ENCODE results near the gene SLC2A9. TPM values are rescaled to one million over a fixed set of nuclear protein-coding genes. Genes with fewer than 3 reads are reported as not detected.

Gene SLC2A9
- not detected for total RNA-seq (ENCODE audit: unreplicated experiment)
- long read RNA-seq = 0 reads

DNA sequence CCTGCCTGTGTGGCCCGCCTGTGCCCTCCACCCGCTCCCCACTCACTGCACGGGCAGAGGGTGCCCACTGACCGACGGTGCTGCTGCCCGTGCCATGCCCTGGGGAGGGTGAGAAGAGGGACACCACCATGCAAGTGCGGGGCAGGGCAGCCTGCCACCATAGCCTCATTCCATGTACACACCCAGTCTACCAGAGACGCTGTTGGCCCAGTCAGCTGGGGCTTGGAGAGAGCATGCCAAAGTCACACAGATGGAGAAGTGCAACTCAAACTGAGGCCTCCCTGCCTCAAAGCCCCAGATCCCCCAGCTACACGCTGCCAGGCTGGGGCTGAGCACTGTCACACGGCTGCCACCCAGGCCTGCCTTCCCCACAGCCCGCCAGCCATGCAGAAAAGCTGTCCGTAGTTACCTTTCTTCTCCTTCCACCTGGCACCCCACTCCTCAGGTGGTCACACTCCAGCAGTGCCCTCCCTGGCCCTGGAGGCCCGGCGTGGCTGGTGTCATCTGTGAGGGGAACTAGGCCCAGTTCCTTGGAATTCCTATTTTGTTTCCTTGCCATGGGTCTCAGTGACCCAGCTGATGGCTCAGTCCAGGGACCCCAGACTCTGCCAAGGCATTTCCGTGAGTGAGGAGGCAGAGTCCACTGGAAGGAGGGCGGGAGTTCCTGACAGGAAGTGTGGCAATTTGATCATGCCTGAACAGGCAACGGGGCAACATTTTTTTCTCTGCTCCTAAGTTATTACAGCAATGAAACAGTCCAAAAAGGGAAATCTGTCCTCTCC lies at the start of gene SLC2A9:
Gene SLC2A9 (minus strand): TSS at position 627 of the 782 bp plus-strand sequence. CDS start 68 bp downstream, at position 559.
- H3K9me3 Mint-ChIP-seq (ENCODE audit: unreplicated experiment) = peaks cover 7% of the 10 kb centered on the region
- H3K27ac Mint-ChIP-seq (ENCODE audit: unreplicated experiment) = no peak within 1 kb of the TSS
- TF ChIP-seq, protein P1, sequence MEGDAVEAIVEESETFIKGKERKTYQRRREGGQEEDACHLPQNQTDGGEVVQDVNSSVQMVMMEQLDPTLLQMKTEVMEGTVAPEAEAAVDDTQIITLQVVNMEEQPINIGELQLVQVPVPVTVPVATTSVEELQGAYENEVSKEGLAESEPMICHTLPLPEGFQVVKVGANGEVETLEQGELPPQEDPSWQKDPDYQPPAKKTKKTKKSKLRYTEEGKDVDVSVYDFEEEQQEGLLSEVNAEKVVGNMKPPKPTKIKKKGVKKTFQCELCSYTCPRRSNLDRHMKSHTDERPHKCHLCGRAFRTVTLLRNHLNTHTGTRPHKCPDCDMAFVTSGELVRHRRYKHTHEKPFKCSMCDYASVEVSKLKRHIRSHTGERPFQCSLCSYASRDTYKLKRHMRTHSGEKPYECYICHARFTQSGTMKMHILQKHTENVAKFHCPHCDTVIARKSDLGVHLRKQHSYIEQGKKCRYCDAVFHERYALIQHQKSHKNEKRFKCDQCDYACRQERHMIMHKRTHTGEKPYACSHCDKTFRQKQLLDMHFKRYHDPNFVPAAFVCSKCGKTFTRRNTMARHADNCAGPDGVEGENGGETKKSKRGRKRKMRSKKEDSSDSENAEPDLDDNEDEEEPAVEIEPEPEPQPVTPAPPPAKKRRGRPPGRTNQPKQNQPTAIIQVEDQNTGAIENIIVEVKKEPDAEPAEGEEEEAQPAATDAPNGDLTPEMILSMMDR (IDR thresholded peaks at IDR 0.05; ENCODE audit: partially characterized antibody, unreplicated experiment) = no peak
- H3K36me3 Mint-ChIP-seq (ENCODE audit: unreplicated experiment) = no peaks in the 10 kb centered on the region
- no peak within 1 kb of the TSS for H3K4me3 Mint-ChIP-seq (ENCODE audit: unreplicated experiment)
- H3K27me3 Mint-ChIP-seq (ENCODE audit: unreplicated experiment) = peaks cover 2% of the 10 kb centered on the region
- DNase-seq = no peak
- no peaks in the 10 kb centered on the region for H3K4me1 Mint-ChIP-seq (ENCODE audit: low read depth, unreplicated experiment)

DNA sequence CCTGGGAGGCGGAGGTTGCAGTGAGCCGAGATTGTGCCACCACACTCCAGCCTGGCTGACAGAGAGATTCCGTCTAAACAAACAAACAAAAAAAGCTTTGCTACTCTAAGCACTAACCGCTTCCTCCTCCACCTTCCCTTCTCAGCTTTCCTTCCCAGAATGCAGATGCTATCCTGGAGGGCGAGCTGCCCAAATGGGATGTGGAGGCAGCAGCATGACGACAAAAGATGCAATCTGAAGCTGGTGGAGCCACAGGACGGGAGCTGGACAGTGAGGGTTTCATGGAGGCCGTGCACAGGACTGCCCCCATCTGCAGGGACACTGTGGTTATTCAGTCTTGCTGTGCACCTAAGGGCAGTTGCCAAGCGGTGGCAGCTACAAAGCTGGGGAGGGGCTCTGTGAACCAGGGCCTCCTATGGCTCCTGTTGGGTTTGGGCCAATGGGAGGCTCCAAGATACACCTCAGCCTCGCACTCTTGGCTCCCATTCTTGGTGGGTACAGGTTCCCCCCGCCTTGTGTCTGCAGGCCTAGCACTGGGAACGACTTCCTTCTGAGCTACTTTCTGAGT lies 47.9 kb upstream of the SLC2A9 start:
- peaks cover 2% of the 10 kb centered on the region for H3K9me3 Mint-ChIP-seq (ENCODE audit: unreplicated experiment)
- DNase-seq = no peak
- TF ChIP-seq, protein P1 (IDR thresholded peaks at IDR 0.05; ENCODE audit: partially characterized antibody, unreplicated experiment) = no peak
- no peaks in the 10 kb centered on the region for H3K27me3 Mint-ChIP-seq (ENCODE audit: unreplicated experiment)
- H3K4me1 Mint-ChIP-seq (ENCODE audit: low read depth, unreplicated experiment) = peaks cover 2% of the 10 kb centered on the region
- H3K4me3 Mint-ChIP-seq (ENCODE audit: unreplicated experiment) = no peak overlapping the region
- no peak overlapping the region for H3K27ac Mint-ChIP-seq (ENCODE audit: unreplicated experiment)
- H3K36me3 Mint-ChIP-seq (ENCODE audit: unreplicated experiment) = no peaks in the 10 kb centered on the region

DNA sequence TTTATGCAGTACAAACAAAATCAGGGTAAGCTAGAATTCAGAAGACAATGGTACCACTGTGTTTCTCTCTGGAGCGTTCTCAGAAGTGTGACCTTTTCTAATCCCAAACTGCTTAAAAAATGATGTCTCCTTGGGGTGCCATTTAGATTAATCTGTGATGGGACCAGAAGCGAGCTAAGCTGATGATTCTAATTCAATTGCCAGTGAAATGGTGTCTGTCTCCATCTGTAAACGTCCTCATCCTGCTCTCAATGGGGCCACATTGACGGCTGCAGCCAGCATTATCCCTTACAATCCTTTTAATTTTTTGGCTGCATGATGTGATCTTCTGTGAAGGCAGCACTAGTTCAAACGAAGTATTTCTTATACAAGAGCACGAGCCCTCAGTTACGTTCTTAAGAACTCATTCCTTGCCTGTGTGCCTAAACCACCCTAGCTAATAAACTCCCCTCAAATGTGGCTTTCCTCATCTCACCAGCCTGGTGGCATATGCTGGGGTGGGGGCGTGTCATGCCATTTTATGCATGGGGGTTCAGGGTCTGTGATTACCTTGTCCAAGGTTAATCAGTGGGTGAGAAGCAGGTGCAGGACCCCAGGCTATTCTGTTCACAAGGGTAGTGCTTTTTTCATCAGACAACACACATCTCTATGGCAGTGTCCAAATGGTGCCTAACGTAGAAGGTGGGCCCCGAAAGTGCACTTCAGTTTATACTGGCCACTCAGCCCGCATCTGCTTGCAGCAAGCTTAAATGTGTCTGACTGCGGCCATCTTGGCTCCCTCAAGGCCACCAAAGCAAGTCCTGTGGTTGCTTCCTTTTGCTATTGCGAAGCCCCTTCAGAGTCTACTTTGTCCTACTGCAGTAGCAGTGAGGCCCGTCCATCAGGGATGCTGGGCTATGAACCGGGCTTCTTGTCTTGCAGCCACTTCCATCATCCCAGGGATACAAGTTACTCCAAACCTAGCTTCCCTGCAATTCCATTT lies 45.7 kb upstream of the SLC2A9 start:
- DNase-seq = no peak

DNA sequence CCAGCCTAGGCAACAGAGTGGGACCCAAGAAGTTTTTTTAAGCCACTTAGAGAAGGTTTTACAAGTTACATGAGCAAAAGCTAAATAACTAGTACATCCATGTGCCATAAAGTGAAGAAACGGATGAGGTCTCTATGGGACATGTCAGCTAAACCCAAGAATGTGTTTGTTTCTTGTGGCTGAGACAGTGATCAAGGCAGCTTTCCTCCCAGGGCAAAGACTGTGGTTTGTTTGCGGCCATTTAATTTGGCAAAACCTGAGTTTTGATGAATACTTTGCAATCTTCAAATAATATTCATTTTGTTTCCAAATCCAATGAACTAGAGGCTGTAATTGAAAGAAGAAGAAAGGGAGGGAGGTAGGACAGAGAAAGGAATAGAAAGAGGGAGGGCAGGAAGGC lies 44.9 kb upstream of the SLC2A9 start:
- Mint-ChIP-seq H3K27me3 (ENCODE audit: unreplicated experiment) (no peaks in the 10 kb centered on the region), H3K27ac (ENCODE audit: unreplicated experiment) (no peak overlapping the region), H3K4me3 (ENCODE audit: unreplicated experiment) (no peak overlapping the region), H3K9me3 (ENCODE audit: unreplicated experiment) (peaks cover 2% of the 10 kb centered on the region), H3K36me3 (ENCODE audit: unreplicated experiment) (no peaks in the 10 kb centered on the region), H3K4me1 (ENCODE audit: low read depth, unreplicated experiment) (peaks cover 2% of the 10 kb centered on the region)
- TF ChIP-seq, protein P1 (IDR thresholded peaks at IDR 0.05; ENCODE audit: partially characterized antibody, unreplicated experiment) = no peak
- DNase-seq = no peak

More for the DNA sequence above, 45.7 kb upstream of the SLC2A9 start:
- H3K36me3 Mint-ChIP-seq (ENCODE audit: unreplicated experiment) = no peaks in the 10 kb centered on the region
- H3K4me1 Mint-ChIP-seq (ENCODE audit: low read depth, unreplicated experiment) = peaks cover 2% of the 10 kb centered on the region
- no peak overlapping the region for H3K27ac Mint-ChIP-seq (ENCODE audit: unreplicated experiment)
- no peaks in the 10 kb centered on the region for H3K27me3 Mint-ChIP-seq (ENCODE audit: unreplicated experiment)
- no peak overlapping the region for H3K4me3 Mint-ChIP-seq (ENCODE audit: unreplicated experiment)
- H3K9me3 Mint-ChIP-seq (ENCODE audit: unreplicated experiment) = peaks cover 2% of the 10 kb centered on the region
- TF ChIP-seq, protein P1 (IDR thresholded peaks at IDR 0.05; ENCODE audit: partially characterized antibody, unreplicated experiment) = no peak

Measured in glutamatergic neuron (in vitro differentiated cells).